Vagina (tissue), 2 donors: ENCODE results near the gene SLC18A2.

ENCODE experiments used
- CTCF ChIP-seq, 3 experiments: fragments of 450-650 bp in 2 of 3; fragments of 200-600 bp in 1 of 3; sonication (generic) in 1 of 3; IDR thresholded peaks; one replicate each; pipeline ENCODE4 v1.5.1; 2017 to 2019; ENCODE audit warnings: antibody characterized with exemption in 3 of 3, mild to moderate bottlenecking in 2 of 3, moderate library complexity in 2 of 3
- POLR2A ChIP-seq, 2 donors: fragments of 450-650 bp; IDR thresholded peaks; one replicate each; pipeline ENCODE4 v1.6.1; 2017; ENCODE audit warnings: antibody characterized with exemption in 2 of 2, mild to moderate bottlenecking in 2 of 2, moderate library complexity in 2 of 2
- POLR2AphosphoS5 ChIP-seq, 2 donors: sonication (generic); formaldehyde crosslinking; IDR thresholded peaks; one replicate each; pipeline ENCODE4 v1.9.0; 2017; ENCODE audit warnings: antibody characterized with exemption in 2 of 2, mild to moderate bottlenecking in 2 of 2, low read depth in 1 of 2; ENCODE audit not compliant: insufficient read depth in 1 of 2

DNA sequence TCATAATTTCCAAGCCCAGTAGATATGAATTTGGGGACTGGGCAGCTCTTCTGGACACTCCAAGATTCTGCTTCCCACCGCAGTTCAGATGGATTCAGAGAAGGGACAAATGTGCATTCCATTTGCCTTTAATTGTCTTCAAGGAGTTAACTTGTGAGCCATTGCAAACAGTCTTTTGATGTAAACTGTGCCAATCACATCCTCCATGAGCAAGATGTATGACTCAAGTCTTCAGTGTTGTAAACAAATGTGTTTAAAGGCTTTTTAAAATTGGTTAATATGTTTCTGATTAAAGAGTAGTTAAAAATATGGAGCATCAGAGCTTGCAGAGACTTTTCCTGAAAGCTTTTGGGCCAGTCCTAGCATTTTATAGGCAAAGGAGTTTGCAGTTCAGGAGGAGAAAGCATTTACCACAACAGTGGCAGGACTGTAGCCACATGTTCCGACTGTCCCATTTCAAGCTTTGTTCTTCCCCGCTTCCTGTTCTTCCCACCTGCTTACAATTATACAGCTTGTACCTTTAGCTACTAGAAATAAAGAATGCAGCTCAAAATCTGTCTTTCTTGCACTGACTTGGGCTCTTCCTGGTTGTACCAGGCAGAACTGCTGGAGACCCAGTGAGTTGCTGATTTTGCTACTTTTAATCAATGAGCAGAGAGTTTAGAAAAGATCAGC, 6.2 kb downstream of the SLC18A2 start:
- no peak for TF ChIP-seq POLR2A (IDR thresholded peaks at IDR 0.05)
- TF ChIP-seq CTCF (IDR thresholded peaks at IDR 0.05), result no peak
- no peak for TF ChIP-seq POLR2AphosphoS5 (IDR thresholded peaks at IDR 0.05; ENCODE audit: insufficient read depth in 1 of 2, low read depth in 1 of 2)
